ENCODE measurements around the gene PKD2L1. TPM values are rescaled to one million over a fixed set of nuclear protein-coding genes. Genes with fewer than 3 reads are reported as not detected.

The PKD2L1 gene
- total and polyA plus RNA-seq, 10 of the 15 experiments (the other 5 are each of a cell fraction or from before 2014, with no cell fraction given): 0.05 to 0.17 (median 0.08) TPM; not detected in 6

DNA sequence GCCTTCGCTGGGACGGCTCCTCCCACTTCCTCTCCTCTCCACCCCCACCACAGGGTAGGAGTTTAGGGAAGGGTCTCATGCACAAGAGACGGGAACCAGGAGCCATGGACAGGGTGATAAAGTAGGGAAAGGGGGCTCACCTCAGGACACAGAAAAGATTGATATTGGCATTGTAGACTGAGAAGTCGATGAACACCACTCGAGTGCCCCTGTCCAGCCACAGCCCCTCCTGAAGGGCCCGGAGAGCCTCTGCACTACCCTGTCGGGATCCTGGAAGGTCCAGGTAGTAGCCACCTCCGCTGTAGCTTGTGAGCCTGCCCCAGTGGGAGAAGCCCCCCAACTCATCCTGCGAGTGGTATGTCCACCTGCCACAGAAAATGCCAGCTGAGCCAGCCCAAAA is 32.8 kb downstream of the PKD2L1 start:
- H3K27me3 ChIP-seq (replicated peaks in 1 of 2; ENCODE audit: control insufficient read depth in 2 of 2, insufficient read depth in 2 of 2, low read length in 1 of 2): no peaks in the 10 kb centered on the region; a peak in 1 of 4 replicates
- no TSS peak for BruUV-seq (replicated peaks)
- intact Hi-C loops (cut with micrococcal nuclease; ENCODE audit: unreplicated experiment) (no loop called here), in situ Hi-C loops (cut with MboI) (no loop called here)
- TF ChIP-seq, protein P1, sequence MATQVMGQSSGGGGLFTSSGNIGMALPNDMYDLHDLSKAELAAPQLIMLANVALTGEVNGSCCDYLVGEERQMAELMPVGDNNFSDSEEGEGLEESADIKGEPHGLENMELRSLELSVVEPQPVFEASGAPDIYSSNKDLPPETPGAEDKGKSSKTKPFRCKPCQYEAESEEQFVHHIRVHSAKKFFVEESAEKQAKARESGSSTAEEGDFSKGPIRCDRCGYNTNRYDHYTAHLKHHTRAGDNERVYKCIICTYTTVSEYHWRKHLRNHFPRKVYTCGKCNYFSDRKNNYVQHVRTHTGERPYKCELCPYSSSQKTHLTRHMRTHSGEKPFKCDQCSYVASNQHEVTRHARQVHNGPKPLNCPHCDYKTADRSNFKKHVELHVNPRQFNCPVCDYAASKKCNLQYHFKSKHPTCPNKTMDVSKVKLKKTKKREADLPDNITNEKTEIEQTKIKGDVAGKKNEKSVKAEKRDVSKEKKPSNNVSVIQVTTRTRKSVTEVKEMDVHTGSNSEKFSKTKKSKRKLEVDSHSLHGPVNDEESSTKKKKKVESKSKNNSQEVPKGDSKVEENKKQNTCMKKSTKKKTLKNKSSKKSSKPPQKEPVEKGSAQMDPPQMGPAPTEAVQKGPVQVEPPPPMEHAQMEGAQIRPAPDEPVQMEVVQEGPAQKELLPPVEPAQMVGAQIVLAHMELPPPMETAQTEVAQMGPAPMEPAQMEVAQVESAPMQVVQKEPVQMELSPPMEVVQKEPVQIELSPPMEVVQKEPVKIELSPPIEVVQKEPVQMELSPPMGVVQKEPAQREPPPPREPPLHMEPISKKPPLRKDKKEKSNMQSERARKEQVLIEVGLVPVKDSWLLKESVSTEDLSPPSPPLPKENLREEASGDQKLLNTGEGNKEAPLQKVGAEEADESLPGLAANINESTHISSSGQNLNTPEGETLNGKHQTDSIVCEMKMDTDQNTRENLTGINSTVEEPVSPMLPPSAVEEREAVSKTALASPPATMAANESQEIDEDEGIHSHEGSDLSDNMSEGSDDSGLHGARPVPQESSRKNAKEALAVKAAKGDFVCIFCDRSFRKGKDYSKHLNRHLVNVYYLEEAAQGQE (IDR thresholded peaks at IDR 0.05; ENCODE audit: low read depth, low read length): peak; percentile 44; the same call in 1 of the 2 replicates
- TF ChIP-seq CREB1 (IDR thresholded peaks at IDR 0.05; ENCODE audit: low read depth): no peak
- ChIA-PET CTCF (interaction anchor here (0.6 kb wide), 1 partner anchor 239 kb away, joined by 4 read pairs; the partner anchor contains the start of gene HIF1AN), POLR2A (no interaction called here), SMC1A (ENCODE audit: uncharacterized antibody, unreplicated experiment) (no interaction called here), RAD21 (ENCODE audit: unreplicated experiment) (no interaction called here)
- H4K20me1 ChIP-seq (ENCODE audit: control insufficient read depth, insufficient read depth): no peaks in the 10 kb centered on the region
- H2AFZ ChIP-seq (ENCODE audit: control insufficient read depth, low read depth, low read length): no peak overlapping the region
- no peaks in the 10 kb centered on the region; the same call in 2 of the 3 replicates for H3K9me3 ChIP-seq (replicated peaks; ENCODE audit: control insufficient read depth, insufficient read depth, low read length)
- no peak overlapping the region for H3K27ac ChIP-seq (ENCODE audit: control insufficient read depth, insufficient read depth)
- FAIRE-seq (no peak), DNase-seq (ENCODE audit: low read depth, low spot score) (no peak), ATAC-seq (no peak)
- no peak overlapping the region for H3K4me3 ChIP-seq
- no peaks in the 10 kb centered on the region; the same call in 1 of the 2 replicates for H3K4me1 ChIP-seq (ENCODE audit: control insufficient read depth, insufficient read depth, low read length)
- no peaks in the 10 kb centered on the region for H3K36me3 ChIP-seq (ENCODE audit: control insufficient read depth in 2 of 2, insufficient read depth in 2 of 2, low read length in 1 of 2)
- H3K4me2 ChIP-seq (ENCODE audit: control insufficient read depth, insufficient read depth): no peak overlapping the region
- WGBS (ENCODE audit: insufficient coverage, insufficient replicate concordance, low lambda C conversion rate, missing lambda C conversion rate): 43% methylated on average over 9 of the region's 9 CpGs
- no peak overlapping the region for H3K9ac ChIP-seq (ENCODE audit: control insufficient read depth, insufficient read depth, low read length)
- H3K79me2 ChIP-seq (ENCODE audit: control insufficient read depth, insufficient read depth, low read length): no peaks in the 10 kb centered on the region

DNA sequence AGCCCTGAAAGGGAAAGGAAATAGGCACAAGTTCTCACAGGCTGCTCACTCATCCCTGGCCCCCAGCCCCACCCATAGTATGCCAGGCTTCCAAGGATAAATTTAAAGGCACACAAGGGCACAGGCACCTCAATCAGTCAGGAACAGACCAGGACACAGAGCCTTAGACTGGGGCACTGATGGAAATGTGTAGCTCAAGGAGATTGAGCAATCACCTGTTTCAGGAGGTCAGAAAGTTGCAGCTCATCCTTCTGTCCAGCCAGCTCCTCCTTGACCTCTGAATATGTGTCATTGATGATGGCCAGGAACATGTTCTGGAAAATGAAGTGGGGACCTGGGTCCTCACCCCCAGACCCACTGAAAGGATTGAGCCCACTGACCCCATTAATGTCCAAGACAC is 37.0 kb downstream of the PKD2L1 start:
- Histone ChIP-seq H3K27me3 (replicated peaks in 1 of 2; ENCODE audit: control insufficient read depth in 2 of 2, insufficient read depth in 2 of 2, low read length in 1 of 2) (no peaks in the 10 kb centered on the region), H3K4me3 (no peak overlapping the region), H3K36me3 (ENCODE audit: control insufficient read depth in 2 of 2, insufficient read depth in 2 of 2, low read length in 1 of 2) (no peaks in the 10 kb centered on the region), H3K4me2 (ENCODE audit: control insufficient read depth, insufficient read depth) (no peak overlapping the region), H3K9ac (ENCODE audit: control insufficient read depth, insufficient read depth, low read length) (no peak overlapping the region), H4K20me1 (ENCODE audit: control insufficient read depth, insufficient read depth) (no peaks in the 10 kb centered on the region), H3K4me1 (ENCODE audit: control insufficient read depth, insufficient read depth, low read length) (no peaks in the 10 kb centered on the region; the same call in 1 of the 2 replicates), H3K79me2 (ENCODE audit: control insufficient read depth, insufficient read depth, low read length) (no peaks in the 10 kb centered on the region), H3K27ac (ENCODE audit: control insufficient read depth, insufficient read depth) (no peak overlapping the region), H3K9me3 (replicated peaks; ENCODE audit: control insufficient read depth, insufficient read depth, low read length) (no peaks in the 10 kb centered on the region), H2AFZ (ENCODE audit: control insufficient read depth, low read depth, low read length) (no peak overlapping the region)
- in situ Hi-C loops (cut with MboI): no loop called here
- FAIRE-seq (no peak), DNase-seq (ENCODE audit: low read depth, low spot score) (no peak), ATAC-seq (no peak)
- POLR2A ChIA-PET: no interaction called here
- CTCF ChIA-PET: interaction anchor here (1.7 kb wide), 1 partner anchor 226 kb away, joined by 5 read pairs; no protein-coding TSS in a partner anchor
- no TSS peak for BruUV-seq (replicated peaks)
- RAD21 ChIA-PET (ENCODE audit: unreplicated experiment): no interaction called here
- SMC1A ChIA-PET (ENCODE audit: uncharacterized antibody, unreplicated experiment): no interaction called here
- intact Hi-C loops (cut with micrococcal nuclease; ENCODE audit: unreplicated experiment): no loop called here
- TF ChIP-seq CHD4 (IDR thresholded peaks at IDR 0.05): no peak
- no peak for TF ChIP-seq SUZ12 (IDR thresholded peaks at IDR 0.05; ENCODE audit: unreplicated experiment)
- TF ChIP-seq SRF (IDR thresholded peaks at IDR 0.05; ENCODE audit: low read depth in 2 of 2, low read length in 2 of 2): no peak
- no peak for TF ChIP-seq POLR2A (IDR thresholded peaks at IDR 0.05; ENCODE audit: low read depth, low read length)
- TF ChIP-seq, protein P2, sequence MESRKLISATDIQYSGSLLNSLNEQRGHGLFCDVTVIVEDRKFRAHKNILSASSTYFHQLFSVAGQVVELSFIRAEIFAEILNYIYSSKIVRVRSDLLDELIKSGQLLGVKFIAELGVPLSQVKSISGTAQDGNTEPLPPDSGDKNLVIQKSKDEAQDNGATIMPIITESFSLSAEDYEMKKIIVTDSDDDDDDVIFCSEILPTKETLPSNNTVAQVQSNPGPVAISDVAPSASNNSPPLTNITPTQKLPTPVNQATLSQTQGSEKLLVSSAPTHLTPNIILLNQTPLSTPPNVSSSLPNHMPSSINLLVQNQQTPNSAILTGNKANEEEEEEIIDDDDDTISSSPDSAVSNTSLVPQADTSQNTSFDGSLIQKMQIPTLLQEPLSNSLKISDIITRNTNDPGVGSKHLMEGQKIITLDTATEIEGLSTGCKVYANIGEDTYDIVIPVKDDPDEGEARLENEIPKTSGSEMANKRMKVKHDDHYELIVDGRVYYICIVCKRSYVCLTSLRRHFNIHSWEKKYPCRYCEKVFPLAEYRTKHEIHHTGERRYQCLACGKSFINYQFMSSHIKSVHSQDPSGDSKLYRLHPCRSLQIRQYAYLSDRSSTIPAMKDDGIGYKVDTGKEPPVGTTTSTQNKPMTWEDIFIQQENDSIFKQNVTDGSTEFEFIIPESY (IDR thresholded peaks at IDR 0.05): no peak
- TF ChIP-seq NFYA (IDR thresholded peaks at IDR 0.05; ENCODE audit: borderline replicate concordance, low read depth, low read length): no peak
- TF ChIP-seq, protein P3, sequence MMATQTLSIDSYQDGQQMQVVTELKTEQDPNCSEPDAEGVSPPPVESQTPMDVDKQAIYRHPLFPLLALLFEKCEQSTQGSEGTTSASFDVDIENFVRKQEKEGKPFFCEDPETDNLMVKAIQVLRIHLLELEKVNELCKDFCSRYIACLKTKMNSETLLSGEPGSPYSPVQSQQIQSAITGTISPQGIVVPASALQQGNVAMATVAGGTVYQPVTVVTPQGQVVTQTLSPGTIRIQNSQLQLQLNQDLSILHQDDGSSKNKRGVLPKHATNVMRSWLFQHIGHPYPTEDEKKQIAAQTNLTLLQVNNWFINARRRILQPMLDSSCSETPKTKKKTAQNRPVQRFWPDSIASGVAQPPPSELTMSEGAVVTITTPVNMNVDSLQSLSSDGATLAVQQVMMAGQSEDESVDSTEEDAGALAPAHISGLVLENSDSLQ (IDR thresholded peaks at IDR 0.05): no peak
- TF ChIP-seq SREBF2 (IDR thresholded peaks at IDR 0.05; ENCODE audit: low read length): no peak
- no peak for TF ChIP-seq NR2F1 (conservative IDR thresholded peaks at IDR 0.05)
- no peak for TF ChIP-seq SMAD1 (IDR thresholded peaks at IDR 0.05; ENCODE audit: low read depth, partially characterized antibody)
- TF ChIP-seq RB1 (IDR thresholded peaks at IDR 0.05; ENCODE audit: borderline replicate concordance): no peak
- TF ChIP-seq ZNF24 (IDR thresholded peaks at IDR 0.05): no peak
